GM12878 (cell line): ENCODE measurements around the gene TTC16. TPM values are rescaled to one million over a fixed set of nuclear protein-coding genes. Genes with fewer than 3 reads are reported as not detected.

Experiments
- BHLHE40 ChIP-seq, 2 experiments: fragments of 450-650 bp in 1 of 2; IDR thresholded peaks; 2 replicates each; pipeline ENCODE4 v1.6.1; 2011 to 2017; ENCODE audit warnings: low read depth in 2 of 2, borderline replicate concordance in 1 of 2, improper control_type of control experiment in 1 of 2, low read length in 1 of 2, mild to moderate bottlenecking in 1 of 2
- CHD4 ChIP-seq: fragments of 200-600 bp; sonication (generic); IDR thresholded peaks from 2 replicates; pipeline ENCODE4 v1.6.1; 2016; ENCODE audit warnings: mild to moderate bottlenecking
- E4F1 ChIP-seq: fragments of 450-650 bp; IDR thresholded peaks from 2 replicates; pipeline ENCODE4 v1.6.1; 2018; ENCODE audit warnings: borderline replicate concordance, mild to moderate bottlenecking; ENCODE audit not compliant: partially characterized antibody
- ELK1 ChIP-seq: IDR thresholded peaks from 2 replicates; pipeline ENCODE4 v1.6.1; 2012; ENCODE audit warnings: low read depth, low read length, improper control_type of control experiment
- GABPA ChIP-seq: IDR thresholded peaks from 2 replicates; pipeline ENCODE4 v1.6.1; 2014; ENCODE audit warnings: antibody characterized with exemption, low read depth, mild to moderate bottlenecking, inconsistent platforms
- JUNB ChIP-seq: IDR thresholded peaks from 2 replicates; pipeline ENCODE4 v1.6.1; 2016; ENCODE audit warnings: antibody characterized with exemption, mild to moderate bottlenecking
- NKRF ChIP-seq: fragments of 450-650 bp; conservative IDR thresholded peaks from 2 replicates; pipeline ENCODE4 v1.6.1; 2017; ENCODE audit warnings: mild to moderate bottlenecking, moderate library complexity
- PAX8 ChIP-seq: fragments of 450-650 bp; IDR thresholded peaks from 2 replicates; pipeline ENCODE4 v1.6.1; 2017; ENCODE audit warnings: mild to moderate bottlenecking, moderate library complexity
- PKNOX1 ChIP-seq: fragments of 450-650 bp; IDR thresholded peaks from 2 replicates; pipeline ENCODE4 v1.6.1; 2016; ENCODE audit warnings: mild to moderate bottlenecking
- POLR2AphosphoS2 ChIP-seq: IDR thresholded peaks from 2 replicates; pipeline ENCODE4 v1.6.1; 2011; ENCODE audit warnings: low read depth, mild to moderate bottlenecking, low read length, improper control_type of control experiment, moderate library complexity
- PRDM15 ChIP-seq: fragments of 450-650 bp; formaldehyde crosslinking; IDR thresholded peaks from 2 replicates; pipeline ENCODE4 v1.4.0; 2020; ENCODE audit warnings: mild to moderate bottlenecking, moderate library complexity
- RELB ChIP-seq: fragments of 450-650 bp; IDR thresholded peaks from 2 replicates; pipeline ENCODE4 v1.6.1; 2017; ENCODE audit warnings: low read depth, mild to moderate bottlenecking, moderate library complexity
- SIN3A ChIP-seq: IDR thresholded peaks from 2 replicates; pipeline ENCODE4 v1.6.1; 2012; ENCODE audit warnings: low read depth, low read length, improper control_type of control experiment
- ZNF207 ChIP-seq: fragments of 450-650 bp; IDR thresholded peaks from 2 replicates; pipeline ENCODE4 v1.6.1; 2014; ENCODE audit warnings: antibody characterized with exemption, mild to moderate bottlenecking, borderline replicate concordance
- polyA plus RNA-seq, 11 experiments: library from polyadenylated mRNA; depleted of rRNA in 4 of 11; unstranded in 6 of 11; stranded (reverse) in 5 of 11; fragments of >200 nt; fragmentation: Nextera tagmentation in 4 of 11; fragmentation: Illumina TruSeq in 1 of 11; extraction: Ambion mirVana in 4 of 11; extraction: Trizol in 1 of 11; gene quantifications; 1 replicate in 1 of 11; 2 replicates in 10 of 11; pipeline versions ENCODE4 v1.2.1 to v1.2.3, GENCODE V29; 2011 to 2016; ENCODE audit warnings: inconsistent platforms in 2 of 11, missing spikeins in 2 of 11, low read depth in 1 of 11
- total RNA-seq, 4 experiments: library from RNA; depleted of rRNA in 3 of 4; stranded (reverse); fragments of >200 nt in 3 of 4; fragmentation: Illumina TruSeq in 1 of 4; extraction: Trizol in 1 of 4; gene quantifications; 2 replicates each; pipeline versions ENCODE4 v1.2.1 to v1.2.3, GENCODE V29; 2013 to 2021

The TTC16 gene
- total and polyA plus RNA-seq, 10 of the 15 experiments (the other 5 are each of a cell fraction or from before 2014, with no cell fraction given), result 0.03 TPM; not detected in 9

- TF ChIP-seq PKNOX1 (peak; percentile 97), RELB (peak; percentile 53; the same call in 1 of the 2 replicates), JUNB (no peak), POLR2AphosphoS2 (peak; percentile 47; the same call in 1 of the 2 replicates), NKRF (peak; percentile 52; the same call in 1 of the 2 replicates), BHLHE40 (IDR thresholded peaks at IDR 0.05; ENCODE audit: borderline replicate concordance in 1 of 2, low read depth in 2 of 2, low read length in 1 of 2) (peak in 1 of 2 experiments; percentile 57; a peak in 1 of 4 replicates), SIN3A (0 out of 2 replicates have a peak, but pooled peaks have one; percentile 60), ELK1 (no peak), PAX8 (no peak), CHD4 (no peak), E4F1 (no peak), ZNF207 (0 out of 2 replicates have a peak, but pooled peaks have one; percentile 62), PRDM15 (CRISPR knock-in tag) (no peak), GABPA (no peak)
Observed at GRCh38 chr9:127770905-127771569, 55.2 kb downstream of the TTC16 start (continued).
